Prostate gland (tissue), 2 donors: Measurements from ENCODE around the gene SLC35B1. TPM values are rescaled to one million over a fixed set of nuclear protein-coding genes. Genes with fewer than 3 reads are reported as not detected.

ENCODE experiments used
- DNase-seq: peaks from one replicate; pipeline ENCODE4 v3.0.0-alpha.2; 2019; ENCODE audit warnings: low spot score
- H3K27ac ChIP-seq, 2 donors: fragments of 200-600 bp; sonication (generic); 2 replicates each; pipeline ENCODE4 v1.5.1; 2017 to 2019
- H3K27me3 ChIP-seq: fragments of 200-600 bp; sonication (generic); replicated peaks from 2 replicates; pipeline ENCODE4 v1.5.1; 2019; ENCODE audit not compliant: insufficient read depth
- H3K36me3 ChIP-seq, 2 donors: fragments of 200-600 bp; sonication (generic); 1 replicate in 1 of 2; 2 replicates in 1 of 2; pipeline versions ENCODE4 v1.5.1 to v1.8.1; 2017 to 2019
- H3K4me1 ChIP-seq: fragments of 200-600 bp; sonication (generic); replicated peaks from 2 replicates; pipeline ENCODE4 v1.5.1; 2019
- H3K4me3 ChIP-seq, 2 donors: fragments of 200-600 bp; sonication (generic); 2 replicates each; pipeline ENCODE4 v1.5.1; 2017 to 2019
- H3K9me3 ChIP-seq: fragments of 200-600 bp; sonication (generic); 2 replicates; pipeline ENCODE4 v1.5.1; 2017
- POLR2A ChIP-seq: fragments of 450-650 bp; IDR thresholded peaks from one replicate; pipeline ENCODE4 v1.6.1; 2016; ENCODE audit warnings: antibody characterized with exemption, mild to moderate bottlenecking
- POLR2AphosphoS5 ChIP-seq: sonication (generic); formaldehyde crosslinking; IDR thresholded peaks from one replicate; pipeline ENCODE4 v1.6.1; 2017; ENCODE audit warnings: antibody characterized with exemption
- WGBS: methylation state at CpG from one replicate; pipeline ENCODE4 v1.1.5; 2018; 5-methylcytosine and 5-hydroxymethylcytosine counted together
- intact Hi-C: fragments of 100-400 bp; cut with DNase I; formaldehyde crosslinking; loops from one replicate; pipeline ENCODE4 v1.14.2; 2022
- total RNA-seq, 2 donors: library from RNA; depleted of rRNA; stranded (reverse); fragments of >200 nt; gene quantifications; one replicate each; pipeline ENCODE4 v1.1.0, GENCODE V29; 2016
- TF ChIP-seq, protein P1 (sequence below), 4 experiments: fragments of 200-600 bp in 2 of 4; fragments of 450-650 bp in 2 of 4; sonication (generic) in 2 of 4; IDR thresholded peaks; 1 replicate in 3 of 4; 2 replicates in 1 of 4; pipeline ENCODE4 v1.5.1; 2016 to 2019; ENCODE audit warnings: antibody characterized with exemption in 4 of 4, mild to moderate bottlenecking in 2 of 4, moderate library complexity in 2 of 4

Gene SLC35B1, protein sequence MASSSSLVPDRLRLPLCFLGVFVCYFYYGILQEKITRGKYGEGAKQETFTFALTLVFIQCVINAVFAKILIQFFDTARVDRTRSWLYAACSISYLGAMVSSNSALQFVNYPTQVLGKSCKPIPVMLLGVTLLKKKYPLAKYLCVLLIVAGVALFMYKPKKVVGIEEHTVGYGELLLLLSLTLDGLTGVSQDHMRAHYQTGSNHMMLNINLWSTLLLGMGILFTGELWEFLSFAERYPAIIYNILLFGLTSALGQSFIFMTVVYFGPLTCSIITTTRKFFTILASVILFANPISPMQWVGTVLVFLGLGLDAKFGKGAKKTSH
- 10 to 100 TPM; 31.0 to 81.0 TPM for total RNA-seq

DNA sequence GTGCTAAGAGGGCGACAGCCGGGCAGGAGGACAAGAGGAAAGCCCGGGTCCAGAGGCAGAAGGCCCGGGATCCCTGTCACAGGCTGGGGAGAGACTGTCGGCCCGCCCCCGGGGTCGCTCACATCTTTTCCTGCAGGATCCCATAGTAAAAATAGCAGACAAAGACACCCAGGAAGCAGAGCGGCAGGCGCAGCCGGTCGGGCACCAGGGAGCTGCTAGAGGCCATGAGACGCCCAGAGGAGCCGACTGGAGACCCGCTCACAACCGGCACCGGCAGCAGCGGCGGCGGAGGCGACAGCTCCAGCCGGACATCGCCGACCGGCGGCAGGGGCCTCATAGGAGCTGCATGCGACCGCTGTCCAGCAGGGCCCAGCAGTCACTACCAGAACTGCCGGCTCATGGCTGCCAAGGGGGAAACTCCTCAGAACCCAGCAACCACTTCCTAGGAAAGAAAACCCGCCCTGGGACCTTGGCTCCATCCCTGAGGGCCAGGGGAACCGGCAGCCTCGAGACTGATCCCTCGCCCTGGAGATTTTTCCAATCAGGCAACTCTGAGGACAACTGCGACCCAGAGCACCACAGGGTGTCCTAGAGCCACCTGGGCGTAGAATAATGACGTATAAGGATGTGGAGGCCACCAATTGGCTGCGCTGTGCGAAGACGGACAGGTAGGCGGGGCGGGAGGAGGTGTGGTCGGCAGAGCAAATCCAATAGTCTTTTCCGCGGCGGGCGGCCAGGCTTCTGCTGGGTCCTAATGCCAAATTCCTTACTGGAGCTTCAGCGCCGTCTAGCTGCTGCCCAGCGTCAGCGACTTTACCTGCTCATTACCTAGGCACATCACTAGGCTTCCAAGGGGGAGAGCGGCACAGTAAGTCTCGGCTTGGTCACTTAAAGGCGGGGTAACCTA lies at the start of gene SLC35B1:
TSS of gene SLC35B1 (minus strand) at position 357 of the 907 bp plus-strand sequence. CDS start at position 226, 131 bp downstream.
- peak within 1 kb of the TSS; percentile 92 to 94 for H3K4me3 ChIP-seq
- intact Hi-C loops: loop anchor here (5.0 kb wide), 3 partner anchors 69 to 289 kb away; partner anchors contain the start of gene DLX3
- no peaks in the 10 kb centered on the region for H3K9me3 ChIP-seq
- no peaks in the 10 kb centered on the region for H3K27me3 ChIP-seq
- peaks cover 4 to 13% of the 10 kb centered on the region in 2 donors for H3K36me3 ChIP-seq
- peak; percentile 99 for DNase-seq
- under 1% methylated on average over 53 of the region's 53 CpGs for WGBS
- H3K27ac ChIP-seq: peak within 1 kb of the TSS; percentile 94
- peaks cover 4% of the 10 kb centered on the region for H3K4me1 ChIP-seq
- TF ChIP-seq POLR2AphosphoS5 (peak; percentile 97), POLR2A (no peak)
- TF ChIP-seq, protein P1, sequence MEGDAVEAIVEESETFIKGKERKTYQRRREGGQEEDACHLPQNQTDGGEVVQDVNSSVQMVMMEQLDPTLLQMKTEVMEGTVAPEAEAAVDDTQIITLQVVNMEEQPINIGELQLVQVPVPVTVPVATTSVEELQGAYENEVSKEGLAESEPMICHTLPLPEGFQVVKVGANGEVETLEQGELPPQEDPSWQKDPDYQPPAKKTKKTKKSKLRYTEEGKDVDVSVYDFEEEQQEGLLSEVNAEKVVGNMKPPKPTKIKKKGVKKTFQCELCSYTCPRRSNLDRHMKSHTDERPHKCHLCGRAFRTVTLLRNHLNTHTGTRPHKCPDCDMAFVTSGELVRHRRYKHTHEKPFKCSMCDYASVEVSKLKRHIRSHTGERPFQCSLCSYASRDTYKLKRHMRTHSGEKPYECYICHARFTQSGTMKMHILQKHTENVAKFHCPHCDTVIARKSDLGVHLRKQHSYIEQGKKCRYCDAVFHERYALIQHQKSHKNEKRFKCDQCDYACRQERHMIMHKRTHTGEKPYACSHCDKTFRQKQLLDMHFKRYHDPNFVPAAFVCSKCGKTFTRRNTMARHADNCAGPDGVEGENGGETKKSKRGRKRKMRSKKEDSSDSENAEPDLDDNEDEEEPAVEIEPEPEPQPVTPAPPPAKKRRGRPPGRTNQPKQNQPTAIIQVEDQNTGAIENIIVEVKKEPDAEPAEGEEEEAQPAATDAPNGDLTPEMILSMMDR (IDR thresholded peaks at IDR 0.05): peak; percentile 68 to 87 (median 80)

DNA sequence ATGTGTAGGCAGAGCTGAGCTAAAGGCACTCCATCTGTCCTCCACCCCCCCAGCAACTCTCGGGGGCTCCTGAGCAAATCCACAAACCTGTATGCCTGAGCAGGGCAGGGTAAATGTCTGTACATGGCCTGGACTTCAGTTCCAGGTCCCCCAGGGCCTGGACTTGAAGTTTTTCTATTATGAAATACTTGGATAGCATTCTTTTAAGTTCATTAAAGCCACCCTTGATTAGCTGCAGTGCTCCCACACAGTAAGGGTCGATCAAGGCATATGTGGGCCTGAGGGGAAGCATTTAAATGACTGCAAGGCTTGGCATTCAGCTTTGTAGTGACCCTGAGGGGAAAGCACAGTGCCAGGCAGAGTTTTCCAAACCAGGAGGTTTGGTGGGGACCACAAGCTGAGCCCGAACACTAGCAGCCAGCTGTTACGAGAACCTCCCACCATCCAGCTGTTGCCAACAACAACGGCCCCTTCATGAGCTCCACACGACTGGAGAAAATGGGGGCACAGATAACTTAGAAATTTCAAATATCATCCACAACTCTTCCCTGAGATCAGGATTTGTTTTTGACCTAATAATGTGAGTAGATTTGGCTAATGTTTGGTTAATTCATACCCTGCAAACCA lies 49.5 kb upstream of the SLC35B1 start:
- Histone ChIP-seq H3K27me3 (no peaks in the 10 kb centered on the region), H3K36me3 (no peaks in the 10 kb centered on the region), H3K9me3 (no peaks in the 10 kb centered on the region), H3K4me1 (no peaks in the 10 kb centered on the region), H3K4me3 (no peak overlapping the region), H3K27ac (no peak overlapping the region)
- TF ChIP-seq, protein P1 (IDR thresholded peaks at IDR 0.05): no peak
- no peak for TF ChIP-seq POLR2A
- TF ChIP-seq POLR2AphosphoS5: no peak
- intact Hi-C loops: loop anchor here (5.0 kb wide), 1 partner anchor 35 kb away; no protein-coding TSS in a partner anchor
- DNase-seq: no peak
- 81% methylated on average over 6 of the region's 6 CpGs for WGBS

DNA sequence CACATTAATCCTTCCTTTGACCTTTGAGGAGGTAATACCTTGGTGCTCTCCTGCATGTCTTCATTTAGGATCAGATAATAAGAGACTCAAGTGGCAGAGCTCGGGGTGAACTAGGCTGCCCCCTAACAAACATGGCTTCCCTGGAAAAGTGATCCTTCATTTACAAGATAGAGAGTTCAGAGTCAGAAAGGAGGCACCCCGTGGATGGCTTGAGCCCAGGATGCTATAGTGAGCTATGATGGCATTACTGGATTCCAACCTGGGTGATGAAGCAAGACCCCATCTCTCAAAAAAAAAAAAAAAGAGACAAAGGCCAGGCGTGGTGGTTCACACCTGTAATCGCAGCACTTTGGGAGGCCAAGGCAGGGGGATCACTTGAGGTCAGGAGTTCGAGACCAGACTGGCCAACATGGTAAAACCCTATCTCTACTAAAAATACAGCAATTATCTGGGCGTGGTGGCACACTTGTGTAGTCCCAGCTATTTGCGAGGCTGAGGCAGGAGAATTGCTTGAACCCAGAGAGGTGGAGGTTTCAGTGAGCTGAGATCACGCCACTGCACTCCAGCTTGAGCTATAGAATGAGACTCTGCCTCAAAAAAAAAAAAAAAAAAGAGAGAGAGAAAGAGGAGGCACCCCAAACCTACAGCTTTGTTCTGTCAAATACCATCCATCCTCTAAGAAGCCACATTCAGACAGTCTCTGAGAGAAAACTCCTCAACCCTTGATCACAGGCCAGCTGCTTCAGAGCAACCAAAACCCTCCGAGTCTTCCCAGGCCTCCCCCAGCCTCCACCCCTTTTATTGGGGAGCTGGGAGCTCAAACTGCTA lies 48.8 kb upstream of the SLC35B1 start:
- intact Hi-C loops: loop anchor here (5.0 kb wide), 1 partner anchor 34 kb away; no protein-coding TSS in a partner anchor
- H3K4me1 ChIP-seq: no peaks in the 10 kb centered on the region
- H3K4me3 ChIP-seq: no peak overlapping the region
- TF ChIP-seq, protein P1 (IDR thresholded peaks at IDR 0.05): no peak
- no peak for TF ChIP-seq POLR2AphosphoS5
- TF ChIP-seq POLR2A: no peak
- H3K27ac ChIP-seq: no peak overlapping the region
- no peaks in the 10 kb centered on the region for H3K36me3 ChIP-seq
- H3K27me3 ChIP-seq: no peaks in the 10 kb centered on the region
- H3K9me3 ChIP-seq: no peaks in the 10 kb centered on the region
- WGBS: 90% methylated on average over 9 of the region's 9 CpGs
- DNase-seq: no peak

DNA sequence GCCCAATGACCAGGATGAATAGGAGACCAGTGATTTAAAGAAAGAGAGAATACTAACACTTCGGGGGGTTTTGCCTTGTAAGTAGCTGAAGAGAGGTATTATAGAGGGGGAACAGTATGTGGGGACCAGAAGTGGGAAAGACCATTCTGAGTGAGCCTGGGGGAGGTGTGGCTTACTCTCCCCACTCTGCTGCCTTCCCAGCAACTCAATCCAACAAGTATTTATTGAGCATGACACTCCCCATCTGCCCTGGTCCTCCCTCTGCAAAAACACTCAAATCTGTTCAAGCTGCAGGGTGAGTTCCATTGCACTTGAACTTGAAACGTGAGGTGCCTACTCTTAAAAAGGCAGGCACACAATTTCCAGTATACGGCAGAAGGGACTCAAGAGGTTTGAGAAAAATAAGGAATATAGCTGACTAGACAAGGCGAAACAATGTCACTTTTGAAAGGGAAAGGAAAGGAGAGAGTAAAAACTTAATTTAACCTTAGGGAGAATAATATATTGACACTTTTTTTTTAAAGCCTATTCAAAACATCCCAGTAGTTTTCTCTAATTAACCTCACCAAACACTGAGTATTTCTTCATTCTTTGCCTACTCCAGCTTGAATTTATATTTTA lies 48.0 kb upstream of the SLC35B1 start:
- Histone ChIP-seq H3K27me3 (no peaks in the 10 kb centered on the region), H3K27ac (no peak overlapping the region), H3K9me3 (no peaks in the 10 kb centered on the region), H3K4me3 (no peak overlapping the region), H3K4me1 (no peaks in the 10 kb centered on the region), H3K36me3 (no peaks in the 10 kb centered on the region)
- 72% methylated on average over 4 of the region's 4 CpGs for WGBS
- intact Hi-C loops: loop anchor here (5.0 kb wide), 1 partner anchor 33 kb away; no protein-coding TSS in a partner anchor
- no peak for DNase-seq
- no peak for TF ChIP-seq POLR2AphosphoS5
- TF ChIP-seq, protein P1 (IDR thresholded peaks at IDR 0.05): no peak
